ENCODE measurements around the gene SUPT6H.

The SUPT6H gene

GRCh38 chr17:28661635-28662526 lies at the start of gene SUPT6H, which contains the start of gene SDF2:
Gene SUPT6H (plus strand): TSS chr17:28662205. CDS start chr17:28673402, 11,197 bp downstream.
Gene SDF2 (minus strand): TSS chr17:28661906. CDS start chr17:28661876, 30 bp downstream.
- peak; percentile 98 for DNase-seq

GRCh38 chr17:28612531-28612930 lies 49.5 kb upstream of the SUPT6H start:
- DNase-seq, result no peak

- DNase-seq, result peak; percentile 40
Observed at GRCh38 chr17:28612936-28613872, 48.8 kb upstream of the SUPT6H start.

GRCh38 chr17:28613931-28614381 lies 48.0 kb upstream of the SUPT6H start, which contains the start of gene RSKR:
Gene RSKR (minus strand): TSS chr17:28614185. CDS start chr17:28614161, 24 bp downstream.
- no peak for DNase-seq

GRCh38 chr17:28615260-28615940 lies 46.6 kb upstream of the SUPT6H start:
- no peak for DNase-seq

GRCh38 chr17:28616281-28616680 lies 45.7 kb upstream of the SUPT6H start:
- DNase-seq, result no peak

- no peak for DNase-seq
Observed at GRCh38 chr17:28618464-28618863, 43.5 kb upstream of the SUPT6H start.

- no peak for DNase-seq
Observed at GRCh38 chr17:28620010-28620409, 42.0 kb upstream of the SUPT6H start.

- no peak for DNase-seq
Observed at GRCh38 chr17:28622186-28622585, 39.8 kb upstream of the SUPT6H start.

- no peak for DNase-seq
Observed at GRCh38 chr17:28623696-28624095, 38.3 kb upstream of the SUPT6H start.

- DNase-seq, result no peak
Observed at GRCh38 chr17:28624148-28624547, 37.9 kb upstream of the SUPT6H start.

GRCh38 chr17:28626818-28627217 lies 35.2 kb upstream of the SUPT6H start:
- DNase-seq, result no peak

- DNase-seq, result no peak
Observed at GRCh38 chr17:28634206-28634865, 27.7 kb upstream of the SUPT6H start.

- DNase-seq, result no peak
Observed at GRCh38 chr17:28635506-28635905, 26.5 kb upstream of the SUPT6H start.

- DNase-seq, result no peak
Observed at GRCh38 chr17:28641579-28641978, 20.4 kb upstream of the SUPT6H start.

- DNase-seq, result peak; percentile 47
Observed at GRCh38 chr17:28643983-28644786, 17.8 kb upstream of the SUPT6H start.

GRCh38 chr17:28644787-28645575 lies 17.0 kb upstream of the SUPT6H start, which contains the start of gene BLTP2:
Gene BLTP2 (minus strand): TSS chr17:28645158. CDS start chr17:28645056, 102 bp downstream.
- peak; percentile 97 for DNase-seq

- DNase-seq, result peak; percentile 16
Observed at GRCh38 chr17:28645576-28645939, 16.4 kb upstream of the SUPT6H start.

- DNase-seq, result no peak
Observed at GRCh38 chr17:28646039-28646754, 15.8 kb upstream of the SUPT6H start.

- DNase-seq, result no peak
Observed at GRCh38 chr17:28648698-28649097, 13.3 kb upstream of the SUPT6H start.
